ENCODE results near the gene CD38.
"Not testable (repeated sequence)": the region's sequence is repeated elsewhere in the genome, so short reads cannot be mapped to it uniquely, and the experiment has no call there.

Gene CD38

DNA sequence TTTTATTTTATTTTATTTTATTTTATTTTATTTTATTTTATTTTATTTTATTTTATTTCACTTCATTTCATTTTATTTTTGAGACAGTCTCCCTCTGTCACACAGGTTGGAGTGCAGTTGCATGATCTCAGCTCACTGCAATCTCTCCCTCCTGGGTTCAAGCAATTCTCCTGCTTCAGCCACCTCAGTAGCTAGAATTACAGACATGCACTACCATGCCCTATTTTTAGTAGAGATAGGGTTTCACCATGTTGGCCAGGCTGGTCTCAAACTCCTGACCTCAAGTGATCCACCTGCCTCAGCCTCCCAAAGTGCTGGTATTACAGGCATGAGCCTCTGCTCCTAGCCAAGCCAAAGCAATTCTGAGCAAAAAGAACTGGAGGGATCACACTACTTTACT, 24.4 kb downstream of the CD38 start:
- not testable (repeated sequence) for DNase-seq

GRCh38 chr4:15805583-15806517, 27.7 kb downstream of the CD38 start:
- peak; percentile 60 for DNase-seq

DNA sequence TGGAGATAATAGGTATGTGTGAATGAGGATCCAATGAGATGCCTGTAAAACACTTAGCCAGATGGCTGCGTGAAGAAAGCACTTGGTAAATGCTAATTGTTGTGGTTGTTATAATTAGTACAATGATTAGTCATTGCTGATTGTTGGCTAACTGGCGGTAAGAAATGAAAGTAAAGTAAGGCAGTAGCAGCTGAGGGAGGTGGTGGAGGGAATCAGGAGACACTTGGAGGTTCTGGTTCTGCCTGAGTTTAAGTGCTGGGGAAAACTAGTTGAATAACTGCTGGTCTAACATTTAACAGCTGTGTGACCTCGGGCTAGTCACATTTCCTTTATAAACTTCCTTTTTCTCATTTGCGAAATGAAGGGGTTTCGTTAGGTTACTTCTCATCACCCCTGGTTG, 30.9 kb downstream of the CD38 start:
- DNase-seq: peak; percentile 3

- no peak for DNase-seq
Measured at GRCh38 chr4:15809466-15809865, 31.3 kb downstream of the CD38 start.

DNA sequence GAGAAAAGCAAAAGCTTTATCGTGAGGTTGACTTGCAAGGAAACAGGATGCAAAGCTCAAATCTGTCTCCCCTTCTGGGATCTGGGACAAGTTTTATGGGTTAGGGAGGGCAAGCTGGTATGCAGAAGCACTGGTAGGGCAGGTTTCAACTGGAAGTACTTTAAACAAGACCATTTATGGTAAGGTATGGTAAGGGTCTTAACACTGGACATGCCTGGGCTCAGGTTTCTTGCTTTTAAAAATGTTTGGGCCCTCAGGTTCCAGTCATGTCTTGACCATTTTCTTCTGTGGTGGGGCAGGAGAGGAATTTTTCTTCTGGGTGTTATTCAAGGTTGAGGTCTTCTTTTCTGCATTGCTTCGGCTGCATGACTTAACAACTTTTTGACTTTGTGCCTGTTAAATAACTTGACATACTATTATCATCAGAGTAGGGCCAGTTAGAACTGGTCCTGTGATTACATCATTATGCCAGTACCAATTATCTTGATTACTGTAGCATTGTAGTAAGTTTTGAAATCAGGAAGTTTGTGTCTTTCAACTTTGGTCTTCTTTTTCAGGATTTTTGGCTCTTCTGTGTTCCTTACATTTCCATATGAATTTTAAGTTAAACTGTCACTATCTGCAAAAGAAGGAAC, 33.7 kb downstream of the CD38 start:
- DNase-seq: no peak

DNA sequence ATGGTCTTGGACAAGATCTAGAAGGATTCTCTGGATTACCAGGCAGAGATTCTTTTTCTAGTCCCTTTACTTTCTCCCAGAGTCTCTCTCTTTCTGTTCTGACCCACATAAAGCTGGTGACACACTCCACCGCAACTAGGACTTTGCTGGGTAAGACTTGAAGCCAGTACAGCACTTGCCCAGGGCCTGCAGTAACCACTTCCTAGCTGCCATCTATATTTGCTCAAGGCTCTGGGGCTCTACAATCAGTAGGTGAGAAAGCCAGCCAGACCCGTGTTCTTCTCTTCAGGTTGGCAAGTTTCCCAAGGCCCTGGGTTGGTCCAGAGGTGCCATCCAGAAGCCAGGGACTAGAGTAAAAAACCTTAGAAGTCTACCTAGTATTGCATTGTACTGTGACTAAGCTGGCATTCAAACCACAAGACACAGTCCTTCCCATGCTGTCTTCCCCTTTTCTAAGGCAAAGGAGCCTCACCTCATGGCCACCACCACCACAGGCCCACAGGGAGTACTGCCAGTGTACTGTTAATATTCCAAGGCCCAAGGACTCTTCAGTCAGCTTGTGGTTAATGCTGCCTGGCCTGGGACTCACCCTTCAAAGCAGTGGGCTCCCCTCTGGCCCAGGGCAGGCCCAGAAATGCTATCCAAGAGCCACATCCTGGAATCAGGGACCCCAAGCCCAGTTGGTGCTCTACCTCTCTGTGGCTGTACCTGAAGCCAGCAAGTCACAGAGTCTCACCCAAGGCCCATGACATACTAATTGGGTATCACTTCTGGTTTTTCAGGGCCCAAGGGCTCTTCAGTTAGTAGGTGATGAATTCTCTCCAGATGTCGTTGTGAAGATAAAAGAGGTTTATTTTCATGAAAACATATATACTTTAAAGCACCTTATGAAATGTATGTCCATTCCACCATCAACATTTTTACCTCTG, 54.7 kb downstream of the CD38 start:
- DNase-seq: no peak

- no peak for DNase-seq
Measured at GRCh38 chr4:15833801-15834200, 55.7 kb downstream of the CD38 start.

- no peak for DNase-seq
Measured at GRCh38 chr4:15836362-15836761, 58.2 kb downstream of the CD38 start.

DNA sequence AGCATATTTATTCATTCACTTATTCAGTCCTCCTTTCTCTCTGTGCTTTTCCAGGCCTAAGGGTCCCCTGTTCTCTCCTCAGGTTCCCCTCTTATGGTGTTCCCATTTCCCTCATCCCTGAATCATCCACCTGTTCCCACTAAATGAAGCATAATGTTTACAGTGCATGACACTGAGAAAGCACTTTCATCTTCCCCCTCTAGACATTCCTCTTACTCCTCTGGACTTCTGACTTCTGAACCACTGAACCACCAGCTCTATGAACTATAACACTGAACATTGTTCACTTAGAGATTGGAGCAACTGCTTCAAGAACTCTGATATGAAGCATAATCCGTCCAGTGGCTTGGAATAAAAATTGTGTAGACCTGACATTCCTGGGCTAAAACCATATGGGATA, 59.5 kb downstream of the CD38 start:
- no peak for DNase-seq

GRCh38 chr4:15841194-15841730, 63.1 kb downstream of the CD38 start:
- DNase-seq: not testable (repeated sequence)

DNA sequence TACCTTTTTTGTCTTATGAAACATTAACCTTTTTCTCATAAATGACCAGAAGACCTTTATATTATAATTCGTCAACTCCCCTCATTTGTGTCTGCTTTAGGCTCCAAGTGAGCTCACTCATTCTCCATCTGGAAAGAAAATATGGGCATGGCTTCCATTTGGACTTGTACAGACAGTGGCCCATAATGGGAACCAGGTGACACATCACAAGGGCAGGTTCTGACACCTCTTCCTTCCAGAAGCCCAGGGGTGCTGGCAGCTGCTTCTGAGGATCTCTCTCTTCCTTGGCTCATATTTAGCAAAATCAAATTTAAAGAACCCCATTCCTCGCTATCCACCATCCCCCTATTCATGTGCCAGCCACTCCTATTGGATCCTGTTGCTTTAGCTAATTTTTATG, 69.6 kb downstream of the CD38 start:
- no peak for DNase-seq

DNA sequence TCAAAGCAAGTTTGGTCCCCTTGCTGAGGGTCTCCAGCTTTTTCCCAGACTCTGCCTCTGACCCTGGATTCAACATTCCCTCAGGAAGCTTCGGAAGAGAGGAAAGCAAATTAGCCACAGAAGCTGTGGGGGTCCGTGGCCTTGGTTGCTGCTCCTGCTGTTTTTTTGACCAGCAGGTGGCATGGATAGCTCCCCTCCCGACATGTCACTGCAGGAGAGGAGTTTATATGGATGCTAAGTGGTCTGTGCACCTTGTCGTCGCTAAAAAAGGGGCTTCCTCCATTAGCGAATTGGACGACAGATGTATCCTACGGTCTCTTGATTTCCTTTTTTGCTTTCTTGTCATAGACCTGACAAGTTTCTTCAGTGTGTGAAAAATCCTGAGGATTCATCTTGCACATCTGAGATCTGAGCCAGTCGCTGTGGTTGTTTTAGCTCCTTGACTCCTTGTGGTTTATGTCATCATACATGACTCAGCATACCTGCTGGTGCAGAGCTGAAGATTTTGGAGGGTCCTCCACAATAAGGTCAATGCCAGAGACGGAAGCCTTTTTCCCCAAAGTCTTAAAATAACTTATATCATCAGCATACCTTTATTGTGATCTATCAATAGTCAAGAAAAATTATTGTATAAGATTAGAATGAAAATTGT, 70.2 kb downstream of the CD38 start:
- DNase-seq: no peak

DNA sequence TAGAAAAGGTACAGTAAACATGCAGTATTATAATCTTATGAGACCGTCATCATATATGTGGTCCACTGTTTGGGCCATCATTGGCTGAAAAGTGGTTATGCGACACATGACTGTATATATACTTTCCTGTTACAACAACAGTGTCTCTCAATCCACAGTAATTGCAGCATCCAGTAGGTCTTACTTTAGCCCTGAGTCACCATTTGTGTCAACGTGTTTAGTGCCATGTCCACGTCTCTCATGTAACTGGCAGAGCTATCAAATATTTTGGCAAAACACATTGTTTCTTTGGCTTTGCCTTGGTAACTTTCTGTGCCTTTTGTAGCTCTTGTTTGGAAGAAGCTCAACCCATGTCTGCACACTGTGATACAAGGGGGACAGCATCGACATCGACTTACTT, 73.8 kb downstream of the CD38 start:
- no peak for DNase-seq

- no peak for DNase-seq
Measured at GRCh38 chr4:15852524-15852923, 74.4 kb downstream of the CD38 start.

- no peak for DNase-seq
Measured at GRCh38 chr4:15853345-15853744, 75.2 kb downstream of the CD38 start.

DNA sequence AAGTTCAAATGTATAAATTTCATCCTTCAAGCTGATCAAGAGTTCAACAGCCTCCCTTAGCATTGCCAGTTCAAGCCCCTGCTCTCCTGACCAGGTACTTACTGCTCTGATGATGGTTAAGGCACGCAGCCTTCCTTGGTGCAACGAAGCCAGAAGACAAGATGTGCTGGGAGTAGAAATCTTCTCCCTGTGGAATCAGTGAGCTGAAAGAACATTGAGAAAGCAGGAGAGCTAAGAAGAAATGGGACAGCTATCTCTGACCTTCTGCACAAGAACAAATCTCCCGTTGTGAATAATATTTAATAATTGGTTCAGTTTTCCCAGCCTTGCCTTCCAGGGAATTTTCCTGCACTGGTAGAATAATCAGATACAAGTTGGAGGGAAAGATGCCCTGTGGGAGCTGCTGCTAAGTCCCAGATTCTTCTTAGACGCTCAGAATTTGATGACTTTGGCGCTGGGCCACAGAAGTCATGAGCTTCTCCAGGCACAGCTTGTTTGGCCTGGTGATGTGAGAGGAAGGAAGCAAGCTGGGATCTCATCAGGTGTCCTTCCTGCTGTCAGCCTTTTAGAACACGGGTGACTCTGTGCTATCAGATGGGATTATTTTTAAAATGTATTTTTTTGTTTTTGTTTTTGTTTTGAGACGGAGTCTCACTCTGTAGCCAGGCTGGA, 77.8 kb downstream of the CD38 start:
- DNase-seq: peak; percentile 19

DNA sequence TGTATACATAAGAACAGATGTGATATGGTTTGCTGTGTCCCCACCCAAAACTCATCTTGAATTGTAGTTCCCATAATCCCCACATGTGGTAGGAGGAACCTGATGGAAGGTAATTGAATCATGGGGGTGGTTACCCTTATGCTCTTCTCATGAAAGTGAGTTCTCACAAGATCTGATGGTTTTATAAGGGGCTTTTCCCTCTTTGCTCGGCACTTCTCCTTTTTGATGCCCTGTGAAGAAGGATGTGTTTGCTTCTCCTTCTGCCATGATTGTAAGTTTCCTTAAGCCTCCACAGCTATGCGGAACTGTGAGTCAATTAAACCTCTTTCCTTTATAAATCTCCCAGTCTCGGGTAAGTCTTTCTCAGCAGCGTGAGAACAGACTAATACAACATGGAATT, 83.1 kb downstream of the CD38 start:
- DNase-seq: not testable (repeated sequence)

- no peak for DNase-seq
Measured at GRCh38 chr4:15864651-15865566, 86.8 kb downstream of the CD38 start.

DNA sequence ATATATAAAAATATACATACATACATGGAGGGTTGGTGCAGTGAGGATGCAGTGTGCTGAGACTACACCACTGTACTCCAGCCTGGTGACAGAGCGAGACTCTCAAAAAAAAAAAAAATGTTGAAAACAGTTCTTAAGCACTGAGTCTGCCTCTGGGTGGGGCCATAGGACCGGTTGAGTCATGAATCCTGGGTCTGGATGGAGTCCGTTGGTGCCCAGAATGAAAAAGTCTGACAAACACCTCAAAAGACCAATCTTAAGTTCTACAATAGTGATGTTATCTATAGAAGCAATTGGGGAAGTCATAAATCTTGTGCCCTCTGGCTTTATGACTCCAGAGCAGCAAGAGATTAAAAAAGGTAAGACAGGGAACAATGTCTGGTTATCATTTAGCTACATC, 90.0 kb downstream of the CD38 start:
- DNase-seq: no peak

- DNase-seq: no peak
Measured at GRCh38 chr4:15868826-15869413, 90.8 kb downstream of the CD38 start.

Measured in NCI-H69 (cell line).